ENCODE data around the gene CALHM3. TPM values are rescaled to one million over a fixed set of nuclear protein-coding genes. Genes with fewer than 3 reads are reported as not detected.
A peak's percentile ranks its signal among the peaks of the same experiment; 100 is the strongest.

Gene CALHM3
- total RNA-seq, 1 donor from 2014 or later = not detected

DNA sequence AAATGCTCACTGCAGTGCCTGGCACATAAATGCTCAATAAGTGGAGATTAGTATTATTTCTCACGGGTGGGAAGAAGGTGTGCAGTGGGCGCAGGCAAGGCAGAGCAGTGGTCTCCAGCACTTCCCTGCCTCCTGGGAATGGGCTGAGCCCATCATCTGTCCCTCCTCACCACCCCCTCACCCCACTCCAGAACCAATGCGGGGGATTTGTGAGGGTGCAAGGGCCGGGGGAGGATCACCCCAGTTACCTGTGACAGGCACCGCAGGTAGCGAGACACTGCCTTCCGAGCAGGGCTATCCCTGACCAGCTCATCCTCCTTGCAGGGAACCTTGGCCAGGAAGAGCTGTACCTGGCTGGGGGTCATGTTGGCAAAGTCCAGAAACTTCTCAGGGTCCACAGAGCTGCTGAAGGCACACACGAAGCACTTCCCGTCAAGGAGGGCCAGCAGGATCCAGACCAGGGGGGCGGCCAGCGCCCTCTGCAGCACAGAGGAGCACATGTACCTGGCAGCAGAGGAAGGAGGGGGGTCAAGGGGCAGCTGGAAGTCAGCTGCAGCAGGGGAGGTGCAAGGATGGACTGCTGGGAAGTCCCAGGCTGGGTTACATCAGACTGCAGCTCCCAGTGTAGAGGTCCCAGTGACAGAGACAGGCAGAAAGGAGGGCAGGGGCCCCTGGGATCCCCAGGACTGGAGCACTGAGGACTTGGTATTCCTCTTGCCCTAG is 2.8 kb downstream of the CALHM3 start:
- no peak for FAIRE-seq
- DNase-seq (ENCODE audit: low spot score in 2 of 2) = no peak

- DNase-seq (ENCODE audit: low spot score in 2 of 2) (no peak), FAIRE-seq (no peak)
These were observed 3.6 kb downstream of the CALHM3 start for GRCh38 chr10:103475437-103475836.

DNA sequence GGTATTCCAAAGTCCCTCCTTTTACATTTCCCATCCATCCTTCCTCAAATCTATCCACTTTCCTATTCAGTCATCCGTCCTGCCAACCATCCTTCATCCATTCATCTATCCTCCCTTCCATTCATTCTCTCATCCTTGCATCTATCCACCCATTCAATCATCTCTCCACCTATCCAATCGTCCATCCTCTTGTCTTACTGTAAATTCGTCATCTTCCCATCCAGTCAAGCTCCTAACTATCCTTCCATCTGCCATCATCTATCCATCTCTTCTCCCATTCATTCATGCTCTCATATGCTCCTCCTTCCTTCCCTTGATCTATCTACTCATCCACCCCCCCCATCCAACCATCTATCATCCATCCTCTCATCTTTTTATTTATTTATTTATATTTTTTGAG is 5.0 kb downstream of the CALHM3 start:
- FAIRE-seq (no peak), DNase-seq (ENCODE audit: low spot score in 2 of 2) (no peak)

- FAIRE-seq (no peak), DNase-seq (ENCODE audit: low spot score in 2 of 2) (no peak)
These were observed 5.8 kb downstream of the CALHM3 start for GRCh38 chr10:103473261-103473671.

- DNase-seq (ENCODE audit: low spot score in 2 of 2) (no peak), FAIRE-seq (no peak)
These were observed 7.0 kb downstream of the CALHM3 start for GRCh38 chr10:103472005-103472404.

DNA sequence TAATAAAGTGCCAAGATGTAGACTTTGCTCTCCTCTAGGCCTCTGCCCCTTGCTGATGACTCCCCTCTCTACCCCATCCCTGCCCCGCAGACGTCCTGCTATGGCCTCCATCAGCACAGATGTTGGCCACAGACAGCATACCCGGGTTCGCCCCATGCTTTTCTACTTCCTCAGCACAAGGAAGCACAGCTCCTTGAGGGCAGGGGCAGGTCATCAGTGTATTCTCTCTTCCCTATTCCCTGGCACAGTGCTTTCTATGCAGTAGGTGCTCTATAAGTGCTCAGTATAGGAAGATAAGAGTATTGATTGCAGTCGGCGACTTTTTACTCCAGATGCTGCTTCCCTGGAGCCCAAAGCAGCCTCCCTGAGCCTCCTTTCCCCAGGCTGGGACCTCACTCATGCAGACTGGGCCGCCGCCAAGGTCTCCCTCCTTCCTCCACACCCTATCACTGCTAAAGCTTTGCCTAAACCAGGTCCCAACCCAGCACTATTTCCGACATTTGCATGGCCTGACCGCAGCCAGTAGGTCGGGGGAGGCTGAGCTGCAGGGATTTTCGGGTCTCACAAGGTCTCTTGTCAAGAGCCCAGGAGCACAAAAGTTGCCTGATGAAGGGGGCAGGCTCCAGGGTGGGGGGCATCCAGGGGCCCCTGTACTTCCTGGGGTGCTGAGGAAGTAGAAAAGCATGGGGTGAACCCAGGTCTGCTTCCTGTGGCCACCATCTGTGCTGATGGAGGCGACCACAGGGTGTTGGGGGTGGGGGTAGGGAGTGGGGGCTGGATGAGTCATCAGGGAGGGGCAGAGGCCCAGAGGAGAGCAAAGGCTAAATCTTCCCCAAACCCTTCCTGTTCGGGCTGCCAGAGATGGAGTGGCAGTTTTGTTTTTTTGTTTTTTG is 8.0 kb downstream of the CALHM3 start:
- FAIRE-seq = no peak
- DNase-seq (ENCODE audit: low spot score in 2 of 2) = no peak

DNA sequence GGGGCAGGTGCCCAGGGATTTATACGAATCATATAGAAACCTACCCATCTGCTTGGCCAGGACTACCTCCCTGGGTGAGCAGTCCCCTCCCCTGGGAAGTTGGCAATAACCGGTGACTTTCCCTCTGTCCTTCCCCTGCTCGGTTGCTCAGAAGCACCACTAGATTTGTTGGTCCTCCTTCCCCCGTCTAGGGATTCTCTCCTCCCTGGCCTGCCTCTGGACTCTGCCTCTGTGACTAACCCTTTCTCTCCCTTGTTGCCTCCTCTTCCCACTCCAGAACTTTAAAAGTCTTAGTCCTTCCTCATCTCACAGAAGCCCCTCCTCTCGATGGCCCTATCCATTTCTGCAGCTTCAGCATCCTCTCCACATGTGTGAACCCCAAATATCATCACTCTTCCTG is 9.8 kb downstream of the CALHM3 start:
- FAIRE-seq = no peak
- DNase-seq (ENCODE audit: low spot score in 2 of 2) = no peak

- DNase-seq (ENCODE audit: low spot score in 2 of 2) (no peak), FAIRE-seq (no peak)
These were observed 11.6 kb downstream of the CALHM3 start for GRCh38 chr10:103467406-103467805.

- no peak for FAIRE-seq
- no peak for DNase-seq (ENCODE audit: low spot score in 2 of 2)
These were observed 12.3 kb downstream of the CALHM3 start for GRCh38 chr10:103466734-103467133.

- DNase-seq (ENCODE audit: low spot score in 2 of 2) (no peak), FAIRE-seq (no peak)
These were observed 13.4 kb downstream of the CALHM3 start for GRCh38 chr10:103465411-103466179.

DNA sequence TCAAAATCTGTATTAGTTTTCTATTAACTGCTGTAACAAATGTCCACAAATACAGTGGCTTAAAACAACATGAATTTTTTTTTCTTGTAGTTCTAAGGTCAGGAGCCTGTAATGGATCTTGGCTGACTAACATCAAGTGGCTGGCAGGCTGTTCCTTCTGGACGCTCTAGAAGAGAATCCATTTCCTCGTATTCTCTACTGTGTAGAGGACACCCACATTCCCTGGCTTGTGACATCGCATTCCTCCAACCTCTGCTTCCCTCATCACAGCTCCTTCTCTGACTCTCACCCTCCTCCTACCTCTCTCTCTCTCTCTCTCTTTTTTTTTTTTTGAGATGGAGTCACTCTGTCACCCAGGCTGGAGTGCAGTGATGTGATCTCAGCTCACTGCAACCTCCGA is 15.5 kb downstream of the CALHM3 start:
- no peak for FAIRE-seq
- DNase-seq (ENCODE audit: low spot score in 2 of 2) = no peak

GRCh38 chr10:103459615-103460014 is 19.4 kb downstream of the CALHM3 start:
- FAIRE-seq (no peak), DNase-seq (ENCODE audit: low spot score in 2 of 2) (no peak)

DNA sequence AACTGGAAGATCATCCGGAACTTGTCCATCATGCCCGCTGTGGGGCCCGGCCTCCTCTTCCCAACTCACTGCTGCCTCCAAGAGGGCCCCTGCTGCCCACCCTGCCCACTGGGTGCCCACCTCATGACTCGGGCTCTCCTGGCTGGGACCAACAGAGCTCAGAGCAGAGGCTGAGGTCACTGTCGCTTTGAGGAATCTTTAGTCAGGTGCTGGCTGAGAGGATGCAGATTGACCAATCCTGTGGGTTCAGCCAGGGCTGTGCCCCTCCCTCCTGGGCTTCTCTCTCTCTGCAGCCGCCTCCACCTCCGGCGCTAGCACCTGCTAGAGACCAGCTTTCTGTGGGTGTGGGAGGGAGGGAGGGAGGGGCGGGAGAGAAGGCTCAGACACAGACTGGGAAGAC is 20.3 kb downstream of the CALHM3 start, which contains the start of gene CALHM1:
TSS of gene CALHM1 (minus strand) at position 181 of the 400 bp plus-strand sequence. CDS start at position 32, 149 bp downstream.
- DNase-seq (ENCODE audit: low spot score in 2 of 2) = peak in 1 of 2 donors; percentile 63

DNA sequence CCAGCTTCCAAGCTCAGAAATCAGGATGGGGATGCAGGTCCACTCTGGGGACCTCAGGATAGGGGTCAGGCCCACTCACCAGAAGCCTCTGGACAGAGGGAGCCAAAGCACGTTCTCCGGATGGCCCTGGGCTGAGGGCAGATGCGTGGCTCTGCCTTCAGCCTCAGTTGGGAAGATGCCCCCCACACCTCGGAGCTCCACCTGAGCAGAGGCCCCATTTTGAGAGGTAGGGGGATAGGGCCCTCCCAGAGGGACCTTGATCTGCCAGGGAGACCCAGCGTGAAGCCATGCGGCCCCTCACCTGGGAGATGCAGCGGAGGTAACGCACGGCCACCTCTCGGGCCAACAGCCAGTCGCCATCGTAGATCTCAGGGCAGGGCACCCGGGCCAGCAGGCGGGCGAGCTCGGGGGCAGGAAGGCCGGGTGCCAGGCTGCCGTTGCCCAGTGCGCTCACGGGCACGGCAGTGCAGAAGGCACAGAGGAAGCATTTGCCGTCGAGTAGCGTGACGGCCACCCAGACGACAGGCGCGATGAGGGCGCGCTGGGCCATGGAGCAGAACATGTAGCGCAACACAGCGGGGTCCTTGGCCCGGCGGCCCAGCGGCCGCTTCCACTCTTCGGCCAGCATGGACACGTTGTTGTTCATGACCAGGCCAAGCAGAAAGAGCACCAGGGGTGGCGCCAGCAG is 21.0 kb downstream of the CALHM3 start:
- FAIRE-seq (no peak), DNase-seq (ENCODE audit: low spot score in 2 of 2) (no peak)

More for the DNA sequence above, 20.3 kb downstream of the CALHM3 start, which contains the start of gene CALHM1:
- no peak for FAIRE-seq

GRCh38 chr10:103457176-103457712 is 21.8 kb downstream of the CALHM3 start:
- DNase-seq (ENCODE audit: low spot score in 2 of 2) (no peak), FAIRE-seq (no peak)

DNA sequence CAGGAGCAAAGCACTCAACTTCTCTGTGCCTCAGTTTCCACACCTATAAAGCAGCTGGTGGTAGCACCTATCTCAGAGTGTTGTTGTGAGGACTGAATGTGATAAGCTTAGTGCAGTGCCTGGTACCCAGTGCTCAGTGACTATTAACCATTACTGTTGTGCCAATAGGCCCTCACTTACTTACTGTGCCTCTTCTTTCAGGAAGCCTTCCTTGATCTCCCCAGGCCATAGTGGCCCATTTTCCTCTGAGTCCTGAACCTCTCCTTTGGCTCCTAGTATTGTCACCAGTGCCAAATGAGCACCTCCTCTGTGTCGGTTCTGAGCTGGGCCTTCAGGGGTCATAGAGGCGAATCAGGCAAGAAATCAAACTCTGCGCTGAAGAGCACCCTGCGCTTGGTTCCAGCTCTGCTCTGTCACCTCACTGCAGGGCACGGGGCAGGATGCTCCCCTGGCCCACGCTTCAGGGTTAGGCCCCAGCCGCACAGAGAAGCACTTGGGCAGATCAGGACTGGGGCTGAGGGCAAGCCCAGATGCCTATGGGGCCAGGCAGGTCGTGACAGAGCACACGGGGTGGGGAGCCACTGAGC is 22.9 kb downstream of the CALHM3 start:
- FAIRE-seq (no peak), DNase-seq (ENCODE audit: low spot score in 2 of 2) (no peak)

- DNase-seq (ENCODE audit: low spot score in 2 of 2) = no peak
- no peak for FAIRE-seq
These were observed 23.8 kb downstream of the CALHM3 start for GRCh38 chr10:103455235-103455634.

DNA sequence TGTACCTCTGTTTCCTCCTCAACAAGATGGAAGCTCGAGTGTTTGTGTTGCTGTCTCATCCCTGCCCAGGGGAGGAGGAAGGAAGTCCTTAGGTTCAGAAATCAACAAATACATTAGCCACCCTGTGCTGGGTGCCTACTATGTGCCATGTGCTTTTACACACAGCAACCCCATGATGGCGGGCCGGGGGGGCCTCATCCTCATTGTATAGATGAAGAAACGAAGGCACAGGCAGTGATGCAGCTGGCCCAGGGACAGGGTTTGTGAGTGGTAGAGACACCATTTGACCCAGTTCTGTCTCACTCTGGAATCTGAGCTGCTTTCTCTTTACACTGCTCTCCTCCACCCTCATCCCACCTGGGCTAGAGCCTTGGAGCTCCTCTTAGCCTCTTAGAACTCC is 25.0 kb downstream of the CALHM3 start:
- FAIRE-seq (no peak), DNase-seq (ENCODE audit: low spot score in 2 of 2) (no peak)

DNA sequence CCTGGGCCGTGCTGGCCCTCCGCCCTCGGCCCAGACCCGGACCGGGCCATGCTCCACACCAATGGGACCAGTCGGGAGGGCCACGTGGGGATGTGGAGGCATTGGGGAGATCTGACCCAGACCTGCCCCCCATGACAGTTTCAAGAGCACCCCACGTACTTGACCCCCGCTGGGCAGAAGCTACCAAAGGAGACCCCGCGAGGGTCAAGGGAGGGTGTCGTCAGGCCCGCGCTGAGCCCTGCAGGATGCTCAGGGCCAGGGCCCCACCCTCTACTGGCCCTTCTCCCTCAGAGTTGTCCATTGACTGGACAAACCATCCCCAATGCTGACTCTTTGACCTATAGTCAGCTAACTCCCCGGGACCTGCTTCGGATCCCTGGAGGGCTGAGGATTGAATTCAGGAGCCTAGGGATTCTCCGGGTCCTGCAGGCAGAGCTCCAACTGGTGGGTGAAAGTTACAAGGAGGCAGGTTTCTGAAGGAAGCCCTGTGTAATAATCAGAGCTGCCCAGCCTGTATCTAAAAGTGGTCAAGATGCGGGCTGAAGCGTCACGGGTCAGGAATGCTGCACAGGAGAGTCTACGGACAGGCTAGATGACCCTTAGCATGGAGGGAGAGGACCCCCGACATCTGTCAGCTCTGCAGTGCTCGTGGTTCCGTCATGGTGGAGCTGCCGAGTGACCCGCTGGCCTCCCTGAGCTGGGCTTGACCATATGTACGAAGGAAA is 26.4 kb downstream of the CALHM3 start:
- DNase-seq (ENCODE audit: low spot score in 2 of 2) (no peak), FAIRE-seq (no peak)
